HG02623 (cell line): Measurements from ENCODE around the gene NPHS1.
"Not testable (repeated sequence)": the region's sequence is repeated elsewhere in the genome, so short reads cannot be mapped to it uniquely, and the experiment has no call there.

Experiments used
- ATAC-seq: cut with Tn5 transposase; IDR thresholded peaks from one replicate; pipeline ENCODE4 v1.9.1; 2021; ENCODE audit warnings: moderate library complexity; ENCODE audit not compliant: unreplicated experiment

NPHS1 gene

GRCh38 chr19:35816262-35816661, 36.0 kb downstream of the NPHS1 start:
- no peak for ATAC-seq

GRCh38 chr19:35813043-35813890, 39.0 kb downstream of the NPHS1 start:
- ATAC-seq: no peak

GRCh38 chr19:35812220-35813042, 39.9 kb downstream of the NPHS1 start, which contains the start of gene PRODH2:
Gene PRODH2 (minus strand): TSS chr19:35812845. CDS start chr19:35812805, 40 bp downstream.
- no peak for ATAC-seq

GRCh38 chr19:35811317-35812219, 40.7 kb downstream of the NPHS1 start:
- ATAC-seq: no peak

GRCh38 chr19:35807633-35808032, 44.7 kb downstream of the NPHS1 start:
- no peak for ATAC-seq

GRCh38 chr19:35806597-35806996, 45.7 kb downstream of the NPHS1 start:
- ATAC-seq: no peak

GRCh38 chr19:35805526-35806102, 46.7 kb downstream of the NPHS1 start:
- ATAC-seq: no peak

- no peak for ATAC-seq
Observed at GRCh38 chr19:35801828-35802227, 50.5 kb downstream of the NPHS1 start.

GRCh38 chr19:35797663-35798062, 54.6 kb downstream of the NPHS1 start:
- ATAC-seq: no peak

- no peak for ATAC-seq
Observed at GRCh38 chr19:35796645-35797542, 55.4 kb downstream of the NPHS1 start.

- not testable (repeated sequence) for ATAC-seq
Observed at GRCh38 chr19:35795564-35795963, 56.7 kb downstream of the NPHS1 start.

- no peak for ATAC-seq
Observed at GRCh38 chr19:35793381-35794165, 58.7 kb downstream of the NPHS1 start.

- no peak for ATAC-seq
Observed at GRCh38 chr19:35792888-35793287, 59.4 kb downstream of the NPHS1 start.

GRCh38 chr19:35792312-35792711, 60.0 kb downstream of the NPHS1 start:
- ATAC-seq: no peak

- no peak for ATAC-seq
Observed at GRCh38 chr19:35791814-35792279, 60.5 kb downstream of the NPHS1 start.

GRCh38 chr19:35790981-35791813, 61.1 kb downstream of the NPHS1 start:
- ATAC-seq: no peak
